ENCODE data around the gene EPB41L2.

Gene EPB41L2

DNA sequence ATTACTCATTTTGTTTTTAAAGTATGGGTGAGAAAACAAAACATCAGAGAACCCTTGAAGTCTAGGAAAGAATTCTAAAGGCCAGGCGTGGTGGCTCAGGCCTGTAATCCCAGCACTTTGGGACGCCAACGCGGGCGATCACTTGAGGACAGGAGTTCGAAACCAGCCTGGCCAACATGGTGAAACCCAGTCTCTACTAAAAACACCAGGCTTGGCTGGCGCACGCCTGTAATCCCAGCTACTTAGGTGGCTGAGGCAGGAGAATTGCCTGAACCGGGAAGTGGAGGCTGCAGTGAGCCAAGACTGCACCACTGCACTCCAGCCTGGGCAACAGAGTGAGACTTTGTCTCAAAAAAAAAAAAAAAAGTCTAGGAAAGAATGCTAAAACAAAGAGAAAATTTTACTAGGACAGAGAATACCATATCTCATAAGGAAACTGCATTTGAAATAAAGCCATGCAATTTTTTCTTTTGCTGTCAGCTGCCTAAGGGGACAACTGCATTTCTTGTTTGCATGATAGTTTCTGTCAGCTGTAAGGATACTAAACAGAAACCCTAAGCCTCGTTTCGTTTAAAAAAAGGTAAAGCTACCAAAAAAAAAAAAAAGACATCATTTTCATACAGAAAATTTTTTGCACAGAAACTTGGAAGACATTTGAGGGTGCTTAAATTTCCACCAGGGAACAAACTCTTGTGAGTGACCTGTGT is 203.7 kb downstream of the EPB41L2 start:
- FAIRE-seq, result no peak

DNA sequence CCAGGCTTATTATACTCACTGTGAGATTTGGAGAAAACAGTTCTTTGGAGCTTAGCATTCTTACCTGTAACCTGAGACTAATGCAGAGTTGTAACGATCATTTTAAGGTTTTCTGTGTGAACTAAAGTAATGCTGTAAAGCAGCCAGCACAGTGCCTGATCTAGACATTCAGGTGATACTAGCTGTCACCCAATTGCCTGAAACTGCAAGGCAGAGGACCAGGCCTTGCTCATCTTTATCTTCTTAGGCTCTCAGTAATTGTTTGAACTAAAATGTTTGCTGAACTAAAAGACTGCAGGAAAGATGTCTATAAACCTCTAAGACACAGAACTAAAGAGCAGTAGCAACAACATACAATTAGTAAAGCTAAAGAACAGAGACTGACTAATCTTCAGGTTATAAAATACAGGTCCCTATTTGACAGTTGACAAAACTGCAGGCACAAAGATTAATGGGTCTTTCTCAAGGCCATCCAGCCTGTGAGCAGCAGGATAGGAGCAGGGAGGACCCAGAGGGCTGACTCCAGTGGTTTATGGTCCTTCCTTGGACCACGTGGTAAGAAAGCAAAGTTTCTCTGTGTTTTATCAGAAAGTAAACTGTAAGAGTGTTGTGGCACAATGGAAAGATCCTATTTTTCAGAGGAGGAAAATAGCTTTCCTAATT is 204.4 kb downstream of the EPB41L2 start:
- FAIRE-seq, result no peak

DNA sequence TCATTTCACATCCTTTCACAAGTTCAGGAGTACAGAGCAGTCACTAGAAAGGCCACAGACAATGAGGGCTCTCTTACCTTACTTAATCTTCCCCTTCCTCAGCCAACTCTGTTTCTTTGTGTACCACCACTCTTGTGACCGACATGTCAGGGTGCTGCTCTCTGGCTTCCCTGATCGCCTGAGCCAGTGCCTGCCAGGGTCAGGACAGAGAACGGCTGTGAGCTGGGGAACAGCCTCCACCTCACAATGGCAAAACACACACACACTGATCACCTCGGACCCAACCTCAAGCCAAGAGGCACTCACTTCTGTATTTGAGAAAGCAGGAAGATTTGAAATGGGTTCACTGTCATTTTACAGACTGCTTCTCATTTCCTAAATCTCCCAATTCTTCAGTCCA is 205.0 kb downstream of the EPB41L2 start:
- no peak for FAIRE-seq

DNA sequence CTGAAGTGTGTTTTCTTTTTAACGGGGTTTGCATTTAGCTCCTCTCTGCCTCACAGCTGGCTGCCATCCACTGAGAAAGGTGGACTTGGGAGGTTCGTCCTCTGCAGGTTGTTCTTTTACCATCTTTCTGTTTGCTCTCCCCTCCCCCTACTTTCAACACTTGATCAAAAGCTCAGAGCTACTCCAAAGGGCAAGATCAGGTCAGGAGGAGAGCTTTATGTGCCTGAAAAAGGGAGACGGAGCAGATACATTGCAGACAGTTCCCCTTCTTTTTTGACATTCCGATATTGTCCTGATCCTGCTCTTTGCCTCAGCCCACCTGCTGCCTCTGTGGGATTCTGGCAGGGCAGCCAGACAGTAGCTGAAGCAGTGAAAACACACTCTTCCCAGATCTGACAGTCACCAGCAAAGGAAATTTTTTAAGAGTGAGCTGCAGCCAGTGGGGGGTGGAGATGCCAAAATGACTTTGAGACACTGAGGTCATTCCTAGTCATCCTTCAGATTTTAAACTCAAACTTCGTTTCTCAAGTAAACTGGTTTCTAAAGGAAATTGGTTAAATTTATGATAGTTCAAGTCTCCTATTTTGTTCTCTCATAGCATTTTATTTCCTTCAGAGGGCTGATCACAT is 209.4 kb downstream of the EPB41L2 start:
- FAIRE-seq, result no peak

DNA sequence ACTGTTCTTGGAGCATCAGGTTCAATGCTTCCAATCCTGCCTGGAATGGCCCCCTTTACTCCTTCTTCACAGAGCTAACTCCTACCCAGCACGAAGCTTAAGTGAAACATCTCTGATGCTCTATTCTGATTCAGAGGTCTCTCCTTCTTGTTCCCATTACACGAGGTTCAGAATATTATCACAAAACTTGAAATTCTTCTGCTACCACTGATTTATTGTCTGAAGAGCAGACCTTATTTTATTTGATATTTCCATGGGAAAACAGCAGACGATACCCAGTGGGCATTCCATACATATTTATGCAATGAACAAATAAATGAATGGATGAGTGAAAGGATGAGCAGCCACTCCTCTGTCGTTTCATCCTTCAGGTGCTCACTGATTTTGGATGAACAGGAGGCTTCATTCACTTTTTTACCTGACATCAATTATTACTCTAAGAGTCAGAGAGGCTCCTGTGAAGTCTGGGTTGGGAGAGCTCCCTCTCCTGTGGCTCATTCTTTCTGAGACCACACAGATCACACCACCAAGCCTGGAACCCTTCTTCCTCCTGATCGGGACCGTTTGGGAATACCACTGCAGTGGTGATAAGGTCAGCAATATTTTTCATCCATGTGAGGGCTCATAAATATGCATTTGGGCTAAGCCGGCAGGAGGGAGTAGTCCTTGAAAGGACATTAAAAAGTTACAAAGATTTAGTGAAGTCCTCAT is 210.0 kb downstream of the EPB41L2 start:
- FAIRE-seq, result no peak

DNA sequence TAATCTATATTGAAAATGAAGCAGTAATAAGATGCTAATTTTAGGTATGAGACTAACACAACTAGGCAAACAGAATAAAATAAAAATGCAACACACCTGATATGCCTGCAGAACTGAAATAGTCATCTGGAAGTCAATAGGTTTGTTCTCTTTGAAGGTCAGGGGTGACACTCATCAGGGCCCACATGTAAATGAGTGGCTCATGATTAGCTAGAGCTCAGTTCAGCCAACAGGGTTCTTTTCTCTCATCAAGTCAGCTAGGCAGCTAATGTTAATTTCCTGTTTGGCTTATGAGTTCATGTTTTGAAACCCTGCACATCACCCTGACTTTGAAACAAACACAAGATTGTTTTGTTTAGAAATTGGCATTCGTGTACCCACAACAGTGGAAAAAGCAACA is 212.0 kb downstream of the EPB41L2 start:
- no peak for FAIRE-seq

DNA sequence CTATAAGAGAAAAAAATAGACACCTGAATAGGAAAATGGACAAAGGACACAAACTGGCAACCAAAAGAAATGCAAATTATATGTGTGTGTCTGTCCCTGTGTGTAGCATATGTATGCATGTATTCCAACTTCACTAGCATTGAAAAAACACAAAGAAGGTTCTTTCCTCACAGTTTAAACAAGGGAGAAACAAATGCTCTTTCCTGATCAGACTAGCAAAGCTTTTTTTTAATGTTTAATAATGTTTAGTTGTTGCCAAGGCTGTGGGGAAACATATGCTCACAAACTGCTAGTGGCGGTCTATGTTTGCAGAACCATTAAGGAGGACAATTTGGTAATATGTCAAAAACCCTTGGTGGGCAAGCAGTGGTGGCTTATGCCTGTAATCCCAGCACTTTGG is 213.5 kb downstream of the EPB41L2 start:
- FAIRE-seq, result no peak

DNA sequence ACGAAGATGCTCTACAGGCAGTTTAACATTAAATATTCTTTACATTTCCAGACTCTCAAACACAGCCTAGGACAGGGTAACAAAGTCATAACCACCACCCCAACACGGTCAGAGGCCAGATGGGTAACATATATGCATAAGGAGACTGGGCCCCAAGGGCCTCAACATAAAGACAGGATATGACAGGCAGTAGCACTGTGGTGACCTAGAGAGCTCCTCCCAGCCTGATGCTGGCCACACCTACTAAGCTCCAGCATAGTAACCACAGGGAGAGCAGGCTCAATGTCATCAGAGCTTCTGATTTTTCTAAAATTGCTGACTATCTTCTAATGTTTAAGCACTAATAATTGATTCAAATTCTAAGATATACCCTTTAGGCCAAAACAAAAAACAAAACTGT is 214.1 kb downstream of the EPB41L2 start:
- no peak for FAIRE-seq

DNA sequence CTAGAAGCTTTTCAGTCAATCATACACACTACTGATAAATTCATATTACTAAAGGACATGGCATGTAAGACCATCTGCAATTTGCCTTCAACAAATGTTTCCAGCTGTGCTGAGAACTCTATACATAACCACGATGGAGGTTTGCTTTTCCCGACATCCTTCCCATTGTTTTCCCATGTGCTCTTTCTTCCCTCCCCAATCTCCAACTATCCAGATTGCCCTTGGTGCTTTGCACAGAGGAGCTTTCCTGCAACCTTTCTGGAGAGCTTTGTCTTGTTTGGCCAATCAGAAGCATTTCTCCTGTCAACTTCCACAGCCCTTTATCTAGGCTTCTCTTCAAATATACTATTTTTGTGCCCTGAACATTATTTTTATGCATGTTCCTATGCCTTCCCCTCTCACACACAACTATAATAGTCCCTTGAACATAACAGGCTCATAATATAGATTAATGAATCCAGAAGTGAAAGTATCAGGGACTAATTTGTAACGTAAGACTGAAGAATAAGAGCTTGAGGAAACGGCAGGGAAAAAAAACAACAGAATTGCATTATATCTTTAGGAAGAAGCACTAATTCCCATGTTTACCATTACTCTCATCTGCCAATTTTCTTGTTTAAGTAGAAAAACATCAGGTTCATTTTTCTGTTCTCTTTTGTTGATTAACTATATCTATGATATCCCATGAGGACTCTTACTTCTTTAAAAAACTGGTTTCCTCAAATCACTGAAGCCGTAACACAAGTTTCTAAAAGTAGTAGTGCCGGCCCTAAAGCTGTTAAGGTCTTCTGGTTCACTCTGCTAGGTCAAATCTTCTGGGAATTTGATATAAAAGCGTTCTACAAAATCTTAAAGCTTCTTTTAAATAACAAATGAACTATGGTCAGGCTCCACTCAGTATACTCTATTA is 215.8 kb downstream of the EPB41L2 start:
- no peak for FAIRE-seq

DNA sequence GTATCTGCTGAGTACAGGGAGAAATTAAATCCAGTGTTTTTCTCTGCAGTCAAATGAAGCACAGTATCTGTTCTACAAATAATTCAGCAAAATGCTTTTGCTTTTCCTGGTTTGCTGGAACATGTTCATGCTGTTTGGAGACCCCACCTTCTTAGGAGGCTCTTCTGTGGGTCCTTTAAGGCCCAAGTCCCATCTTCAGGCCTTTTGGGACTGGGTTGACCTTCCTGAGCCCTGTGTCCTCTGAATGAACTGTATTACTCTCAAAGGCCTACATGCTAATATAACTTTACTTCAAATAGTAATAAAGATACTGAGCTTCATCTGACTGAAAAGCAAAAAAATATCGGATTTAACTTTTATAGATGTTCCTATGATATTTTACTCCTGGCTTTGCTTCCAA is 216.5 kb downstream of the EPB41L2 start:
- no peak for FAIRE-seq

DNA sequence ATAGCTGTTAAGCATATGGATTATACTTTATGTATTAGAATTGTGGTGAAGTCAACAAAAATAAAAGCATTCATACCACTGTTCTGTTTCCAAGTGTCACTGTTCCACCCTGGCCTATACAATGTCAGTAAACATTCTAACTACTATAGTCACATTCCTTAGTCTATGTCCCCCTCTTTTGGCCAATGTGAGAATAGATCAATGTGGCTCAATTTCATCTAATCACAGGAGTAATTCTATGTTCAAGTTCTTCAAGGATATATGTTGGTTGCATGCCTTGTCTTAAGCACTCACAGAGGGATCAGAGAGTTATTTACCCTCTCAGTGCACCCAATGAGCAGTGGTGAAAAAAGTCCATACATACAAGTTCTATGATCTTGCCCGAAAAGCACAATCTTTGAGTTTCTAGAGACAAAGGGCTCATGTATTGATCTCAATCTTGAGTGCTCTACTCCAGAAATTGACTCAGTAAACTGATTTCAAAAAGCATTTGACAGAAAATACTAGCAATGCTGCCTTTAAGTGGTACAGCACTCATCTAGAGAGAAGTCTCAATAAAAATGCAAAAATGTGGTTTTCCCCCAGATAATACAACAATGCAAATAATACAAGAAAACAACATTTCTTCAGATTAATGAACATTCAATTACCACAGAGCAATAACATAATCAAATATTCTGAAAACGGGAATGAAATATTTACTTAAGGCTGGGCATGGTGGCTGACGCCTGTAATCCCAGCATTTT is 219.3 kb downstream of the EPB41L2 start:
- peak; percentile 18 for FAIRE-seq

DNA sequence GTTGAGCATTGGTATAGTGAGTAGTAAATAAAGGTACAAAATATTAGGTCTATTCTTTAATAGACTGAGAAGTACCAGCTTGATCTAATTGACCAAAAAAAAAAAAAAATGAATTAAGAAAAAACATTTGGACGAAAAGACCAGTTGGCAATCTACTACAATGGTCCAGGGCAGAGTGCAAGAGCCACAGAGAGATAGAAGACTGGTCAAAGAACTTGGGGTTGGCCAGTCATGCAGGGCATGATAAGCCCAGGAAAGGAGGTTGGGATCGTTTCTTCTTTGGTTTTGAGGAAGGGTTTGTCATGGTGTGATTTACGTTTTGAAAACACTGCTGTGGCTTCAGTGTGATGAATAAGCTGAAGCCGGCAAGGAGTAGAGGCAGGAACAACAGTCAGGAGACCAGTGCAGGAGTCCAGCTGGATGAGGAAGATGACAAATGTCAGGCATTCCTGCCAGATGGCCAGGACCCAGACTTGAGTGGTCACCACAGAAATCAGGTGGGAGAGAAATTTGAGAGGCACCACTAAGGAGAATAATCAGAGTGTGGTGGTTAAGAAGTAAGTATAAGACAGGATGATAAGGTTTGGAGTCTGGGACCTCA is 221.8 kb downstream of the EPB41L2 start:
- no peak for FAIRE-seq

DNA sequence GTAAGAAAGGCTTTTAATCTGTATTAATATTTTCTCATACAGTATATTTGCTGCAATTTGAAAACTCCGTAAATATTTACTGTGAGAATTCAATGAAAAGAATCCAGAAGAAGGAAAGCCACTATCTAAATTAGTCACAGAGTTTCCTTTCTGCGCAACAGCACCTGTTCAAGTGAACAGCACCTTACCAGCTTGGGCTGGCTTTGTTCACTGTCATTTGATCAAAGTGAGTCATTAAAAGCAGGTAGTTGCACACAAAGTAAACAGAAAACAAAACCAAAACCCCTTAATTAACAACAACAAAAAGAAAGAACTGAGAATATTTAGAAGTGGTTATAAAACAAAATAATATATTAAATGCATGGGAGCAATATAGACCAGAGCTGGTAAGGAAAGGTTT is 223.0 kb downstream of the EPB41L2 start:
- FAIRE-seq, result no peak

DNA sequence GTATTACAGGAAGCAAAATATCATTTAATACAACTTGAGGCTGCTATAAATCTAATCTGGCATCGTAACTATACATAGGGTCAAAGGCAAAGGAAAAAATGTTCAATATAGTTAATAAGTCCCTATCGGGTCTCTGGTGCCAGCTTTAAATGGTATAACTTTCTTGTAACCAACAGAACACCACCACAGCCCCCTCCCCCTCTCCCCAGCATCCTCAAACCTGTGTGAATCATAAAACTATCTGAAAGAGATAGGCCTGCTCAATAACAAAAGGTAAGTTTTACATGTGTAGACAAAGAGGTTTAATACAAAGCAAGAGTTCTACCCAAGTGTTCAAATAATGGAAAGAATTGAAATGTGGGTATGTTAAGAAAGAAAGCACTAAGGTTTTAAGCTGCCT is 223.7 kb downstream of the EPB41L2 start:
- FAIRE-seq, result no peak

DNA sequence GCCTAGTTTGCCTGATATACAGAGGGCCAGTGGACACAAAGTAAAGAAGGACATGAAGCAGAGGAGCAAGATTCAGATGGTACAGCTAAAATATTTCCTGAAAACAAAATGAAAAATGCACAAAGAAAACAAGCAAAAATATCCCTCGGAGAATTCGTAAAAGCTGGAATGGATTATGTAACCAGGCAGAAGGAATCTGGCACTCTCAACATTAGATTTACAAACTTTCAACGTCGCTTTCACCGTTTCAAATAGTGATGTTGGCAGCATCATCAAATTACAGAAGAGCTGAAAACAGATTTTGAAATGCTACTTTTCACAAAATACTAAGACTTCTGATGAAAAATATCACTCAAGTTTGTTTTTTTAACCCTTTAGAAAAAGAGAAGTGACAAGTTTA is 224.1 kb downstream of the EPB41L2 start:
- FAIRE-seq, result peak; percentile 39

DNA sequence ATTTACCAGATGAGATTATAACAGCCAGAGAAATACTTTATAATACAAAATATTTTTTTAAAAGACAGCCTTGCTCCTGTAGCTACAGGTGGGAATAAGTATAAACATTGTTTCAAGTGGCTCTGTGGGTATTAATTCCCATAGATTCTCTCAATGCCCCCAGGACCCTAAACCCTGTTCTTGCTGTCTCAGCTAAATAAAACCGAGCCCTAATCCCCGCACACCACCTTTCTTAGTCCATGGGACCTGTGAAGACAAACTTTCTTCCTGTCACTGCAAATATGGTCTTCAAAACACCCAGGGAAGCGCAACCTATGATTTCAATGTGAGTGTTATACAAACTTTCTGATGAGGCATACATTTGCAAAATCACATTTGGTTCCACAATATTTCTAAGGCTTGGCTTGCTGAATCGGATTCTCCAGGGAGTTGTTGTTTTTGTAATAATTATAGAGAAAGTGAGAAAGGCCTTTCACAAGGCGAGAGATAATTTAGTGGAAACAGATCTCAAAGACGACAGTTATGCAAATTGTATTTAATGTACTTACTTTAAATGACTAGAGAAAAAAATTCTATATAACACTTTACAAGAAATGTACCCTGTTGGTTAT is 224.7 kb downstream of the EPB41L2 start:
- no peak for FAIRE-seq

DNA sequence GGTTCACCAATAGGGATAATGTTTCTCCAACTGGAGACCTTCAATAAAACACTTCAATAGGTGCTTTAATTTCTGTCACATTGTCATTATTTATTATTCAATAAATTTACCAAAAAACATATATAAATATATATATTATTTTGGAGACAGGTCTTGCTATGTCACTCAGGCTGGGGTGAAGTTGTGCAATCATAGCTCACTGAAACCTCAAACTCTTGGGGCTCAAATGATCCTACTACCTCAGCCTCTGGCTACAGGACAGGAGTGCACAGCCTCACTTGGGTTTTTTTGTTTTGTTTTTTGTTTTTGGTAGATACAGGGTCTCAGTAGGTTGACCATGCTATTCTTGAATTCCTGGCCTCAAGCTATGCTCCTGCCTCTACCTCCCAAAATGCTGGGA is 226.0 kb downstream of the EPB41L2 start:
- FAIRE-seq, result no peak

DNA sequence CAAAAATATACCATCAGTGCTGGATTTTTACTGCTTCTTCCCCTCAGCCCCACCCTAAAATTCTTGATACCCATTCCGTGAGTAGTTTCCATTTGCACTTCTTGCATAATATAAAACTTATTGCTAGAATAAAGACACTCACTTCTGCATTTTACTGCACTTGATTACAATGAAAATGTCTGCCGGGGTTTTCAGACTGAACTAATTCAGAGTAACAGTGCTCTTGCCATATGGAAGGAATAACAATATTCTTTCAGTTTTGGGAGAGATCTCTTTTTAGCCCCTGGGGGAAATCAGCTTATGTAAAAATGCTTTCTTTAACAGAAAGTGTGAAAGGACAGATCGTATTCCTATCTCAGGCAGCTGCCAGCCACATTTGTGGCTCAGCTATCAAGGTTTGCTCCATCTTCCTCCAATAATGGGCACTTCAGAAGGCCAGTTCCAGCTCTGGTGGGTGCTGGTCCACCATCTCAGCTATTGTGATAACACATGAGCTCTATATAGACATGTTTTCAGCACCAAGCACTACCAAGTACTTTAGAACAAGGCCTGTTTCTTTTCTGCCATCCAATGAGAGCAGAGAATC is 226.9 kb downstream of the EPB41L2 start:
- no peak for FAIRE-seq

DNA sequence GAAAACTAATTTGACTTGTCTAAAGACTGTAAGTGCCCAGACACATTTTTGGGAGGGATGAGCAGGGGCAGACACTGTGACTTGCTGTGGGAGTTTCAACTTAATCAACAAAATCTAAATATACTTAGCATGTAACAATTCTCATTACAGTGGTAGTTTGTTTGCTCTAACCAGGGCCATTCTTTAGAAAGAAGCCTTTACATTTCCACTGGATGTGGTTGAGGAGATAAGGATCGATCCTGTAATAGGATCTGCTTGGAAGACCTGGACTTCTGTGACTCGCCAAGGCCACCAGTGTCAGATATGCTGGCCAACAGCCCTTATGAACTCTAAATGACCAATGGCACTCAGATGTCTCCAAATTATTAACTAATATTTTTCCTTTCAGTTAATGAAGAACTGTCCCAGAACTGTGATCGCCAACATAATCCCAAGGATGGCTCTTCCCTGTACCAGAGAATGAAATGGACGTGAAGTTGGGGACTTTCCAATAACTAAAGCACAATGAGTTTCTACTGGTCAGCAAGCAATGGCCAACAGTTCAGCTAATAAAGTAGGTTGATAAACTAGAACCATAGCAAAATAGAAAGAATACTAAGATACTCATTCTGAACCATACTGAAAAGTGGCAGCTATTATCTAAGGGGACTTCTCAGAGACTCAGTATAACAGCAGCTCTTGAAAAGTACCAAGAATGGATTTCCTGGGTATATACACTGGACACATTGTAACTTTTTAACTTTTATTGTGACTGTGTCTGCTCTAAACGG is 228.4 kb downstream of the EPB41L2 start:
- no peak for FAIRE-seq

DNA sequence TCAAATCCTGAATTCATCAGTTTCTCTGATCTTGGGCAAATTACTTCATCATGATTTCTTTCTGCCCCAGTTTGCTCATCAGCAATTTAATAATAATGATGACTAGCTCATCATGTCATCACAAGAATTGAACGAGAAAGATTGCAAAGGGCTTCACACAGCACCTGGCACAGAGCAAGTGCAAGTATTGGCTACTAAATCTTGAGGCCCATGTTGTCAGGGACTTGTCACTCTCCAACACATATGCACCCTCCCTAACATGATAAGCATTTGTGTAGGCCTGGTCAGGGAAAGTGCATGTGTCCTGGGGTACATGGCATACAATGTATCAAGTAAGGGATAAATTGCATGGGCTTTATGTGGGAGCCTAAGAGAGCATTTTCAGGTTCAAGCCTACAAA is 229.5 kb downstream of the EPB41L2 start:
- FAIRE-seq, result no peak

Data from endometrium (tissue), 2 donors.